GM20431 (cell line): ENCODE data around the gene REN.

ENCODE experiments used
- in situ Hi-C: fragments of 300-500 bp; cut with MseI, MboI; formaldehyde crosslinking; loops from one replicate; pipeline ENCODE4 v1.15.0; 2020; ENCODE audit warnings: low sequenced_read_pairs; ENCODE audit not compliant: unreplicated experiment

Gene REN

GRCh38 chr1:204166219-204166618 is at the start of gene REN:
REN (minus strand) TSS chr1:204166337; CDS start chr1:204166293, 44 bp downstream.
- in situ Hi-C loops: loop anchor here (10.0 kb wide), 1 partner anchor 199 kb away; no protein-coding TSS in a partner anchor

- in situ Hi-C loops: no loop called here
Observed at GRCh38 chr1:204213668-204214662, 47.8 kb upstream of the REN start, which contains the start of gene GOLT1A. GOLT1A (minus strand) TSS chr1:204213988; CDS start chr1:204213906, 82 bp downstream.

- in situ Hi-C loops: no loop called here
Observed at GRCh38 chr1:204212715-204213114, 46.6 kb upstream of the REN start.

GRCh38 chr1:204211046-204211445 is 44.9 kb upstream of the REN start:
- in situ Hi-C loops: no loop called here

- in situ Hi-C loops: no loop called here
Observed at GRCh38 chr1:204207136-204207616, 41.0 kb upstream of the REN start.

- in situ Hi-C loops: no loop called here
Observed at GRCh38 chr1:204206121-204206520, 40.0 kb upstream of the REN start.

- in situ Hi-C loops: no loop called here
Observed at GRCh38 chr1:204205486-204205885, 39.3 kb upstream of the REN start.

GRCh38 chr1:204204944-204205343 is 38.8 kb upstream of the REN start:
- in situ Hi-C loops: no loop called here

- in situ Hi-C loops: no loop called here
Observed at GRCh38 chr1:204203206-204203767, 37.1 kb upstream of the REN start.

GRCh38 chr1:204202481-204202880 is 36.3 kb upstream of the REN start:
- in situ Hi-C loops: no loop called here

- in situ Hi-C loops: no loop called here
Observed at GRCh38 chr1:204201348-204202040, 35.4 kb upstream of the REN start.

GRCh38 chr1:204199579-204199978 is 33.4 kb upstream of the REN start:
- in situ Hi-C loops: no loop called here

- in situ Hi-C loops: no loop called here
Observed at GRCh38 chr1:204198348-204199340, 32.5 kb upstream of the REN start.

- in situ Hi-C loops: no loop called here
Observed at GRCh38 chr1:204197068-204197467, 30.9 kb upstream of the REN start.

GRCh38 chr1:204196068-204196795 is 30.1 kb upstream of the REN start, which contains the start of gene KISS1:
KISS1 (minus strand) TSS chr1:204196491; CDS start chr1:204192876, 3,615 bp downstream.
- in situ Hi-C loops: no loop called here

GRCh38 chr1:204194771-204195170 is 28.6 kb upstream of the REN start:
- in situ Hi-C loops: no loop called here

- in situ Hi-C loops: no loop called here
Observed at GRCh38 chr1:204194080-204194479, 27.9 kb upstream of the REN start.

GRCh38 chr1:204192589-204193352 is 26.6 kb upstream of the REN start:
- in situ Hi-C loops: no loop called here
